OCI-LY1 (cell line): Measurements from ENCODE around the gene SERPINB1.

Source experiments
- H2AFZ ChIP-seq: fragments of 200-600 bp; sonication (generic), shearing (Covaris generic); 2 replicates; pipeline ENCODE4 v1.6.0; 2014; ENCODE audit warnings: antibody characterized with exemption, mild to moderate bottlenecking, low read length
- H3F3A ChIP-seq: fragments of 200-600 bp; sonication (generic), shearing (Covaris generic); 2 replicates; pipeline ENCODE4 v1.6.0; 2014; ENCODE audit warnings: mild to moderate bottlenecking, antibody characterized with exemption, low read length, moderate library complexity; ENCODE audit not compliant: insufficient read depth
- H3K27ac ChIP-seq: fragments of 200-600 bp; sonication (generic); 2 replicates; pipeline ENCODE4 v1.5.1; 2014; ENCODE audit warnings: low read length, mixed run types, mild to moderate bottlenecking, low read depth; ENCODE audit not compliant: poor library complexity, severe bottlenecking
- H3K27me3 ChIP-seq: fragments of 200-600 bp; sonication (generic); 2 replicates; pipeline ENCODE4 v1.6.0; 2014; ENCODE audit warnings: antibody characterized with exemption, mild to moderate bottlenecking, low read length, moderate library complexity; ENCODE audit not compliant: insufficient read depth
- H3K36me3 ChIP-seq: fragments of 200-600 bp; sonication (generic); 2 replicates; pipeline ENCODE4 v1.6.1; 2014; ENCODE audit warnings: mild to moderate bottlenecking, antibody characterized with exemption, low read length, moderate library complexity, mixed read lengths; ENCODE audit not compliant: insufficient read depth
- H3K4me1 ChIP-seq: fragments of 200-600 bp; sonication (generic); 2 replicates; pipeline ENCODE4 v1.5.1; 2014; ENCODE audit warnings: mild to moderate bottlenecking, low read length, moderate library complexity; ENCODE audit not compliant: insufficient read depth, severe bottlenecking
- H3K4me2 ChIP-seq: fragments of 200-600 bp; sonication (generic), shearing (Covaris generic); 2 replicates; pipeline ENCODE4 v1.6.1; 2014; ENCODE audit warnings: low read length
- H3K4me3 ChIP-seq: fragments of 200-600 bp; sonication (generic); 2 replicates; pipeline ENCODE4 v1.5.1; 2014; ENCODE audit warnings: low read length, low read depth, mild to moderate bottlenecking, mixed read lengths; ENCODE audit not compliant: poor library complexity, severe bottlenecking
- H3K79me2 ChIP-seq: fragments of 200-600 bp; shearing (Covaris generic); 2 replicates; pipeline ENCODE4 v1.6.1; 2016; ENCODE audit warnings: mixed run types, low read length, mixed read lengths; ENCODE audit not compliant: insufficient read depth
- H3K9ac ChIP-seq: fragments of 200-600 bp; sonication (generic), shearing (Covaris generic); 2 replicates; pipeline ENCODE4 v1.6.1; 2014; ENCODE audit warnings: mild to moderate bottlenecking, low read length, mixed read lengths
- H3K9me2 ChIP-seq: fragments of 200-600 bp; sonication (generic), shearing (Covaris generic); 2 replicates; pipeline ENCODE4 v1.6.1; 2014; ENCODE audit warnings: low read depth, mild to moderate bottlenecking, low read length, mixed read lengths
- H3K9me3 ChIP-seq: fragments of 200-600 bp; shearing (Covaris generic); 2 replicates; pipeline ENCODE4 v1.6.1; 2014; ENCODE audit warnings: low read length, mixed read lengths
- H4K20me1 ChIP-seq: fragments of 200-600 bp; sonication (generic), shearing (Covaris generic); 2 replicates; pipeline ENCODE4 v1.6.0; 2016; ENCODE audit warnings: mild to moderate bottlenecking, low read length; ENCODE audit not compliant: insufficient read depth
- CTCF ChIP-seq: fragments of 200-600 bp; sonication (generic), shearing (Covaris generic); IDR thresholded peaks from 2 replicates; pipeline ENCODE4 v1.5.1; 2017; ENCODE audit warnings: mild to moderate bottlenecking, antibody characterized with exemption, low read length, moderate library complexity, mixed read lengths
- EZH2 ChIP-seq: fragments of 200-600 bp; sonication (generic), shearing (Covaris generic); IDR thresholded peaks from 2 replicates; pipeline ENCODE4 v1.8.0; 2017; ENCODE audit warnings: borderline replicate concordance, mixed run types, mild to moderate bottlenecking, antibody characterized with exemption, low read length, moderate library complexity, mixed read lengths

The SERPINB1 gene

GRCh38 chr6:2840749-2841061 is 958 bp downstream of the SERPINB1 start:
- Histone ChIP-seq H3K79me2 (no peaks in the 10 kb centered on the region), H3K27ac (no peak overlapping the region), H3F3A (0 out of 2 replicates have a peak, but pooled peaks cover 3% of the 10 kb centered on the region), H3K4me3 (peak overlapping the region; percentile 69), H3K9me3 (no peaks in the 10 kb centered on the region), H3K36me3 (peaks cover 27% of the 10 kb centered on the region), H3K27me3 (no peaks in the 10 kb centered on the region), H2AFZ (no peak overlapping the region), H3K9ac (peak overlapping the region; percentile 75), H3K4me1 (peaks cover 48% of the 10 kb centered on the region), H4K20me1 (no peaks in the 10 kb centered on the region), H3K4me2 (peak overlapping the region; percentile 68), H3K9me2 (no peaks in the 10 kb centered on the region)
- TF ChIP-seq CTCF, result no peak
- TF ChIP-seq EZH2, result no peak

- Histone ChIP-seq H3K4me3 (peak overlapping the region; percentile 69), H4K20me1 (no peaks in the 10 kb centered on the region)
These were observed 1.5 kb downstream of the SERPINB1 start for GRCh38 chr6:2839982-2840748.

GRCh38 chr6:2839195-2839981 is 2.3 kb downstream of the SERPINB1 start:
- H3K9me3 ChIP-seq, result no peaks in the 10 kb centered on the region
- no peaks in the 10 kb centered on the region for H3K79me2 ChIP-seq
- H3K27ac ChIP-seq, result no peak overlapping the region
- peaks cover 48% of the 10 kb centered on the region for H3K4me1 ChIP-seq
- peaks cover 40% of the 10 kb centered on the region for H3K36me3 ChIP-seq
- H3K4me2 ChIP-seq, result peak overlapping the region; percentile 68
- H2AFZ ChIP-seq, result no peak overlapping the region
- H3K4me3 ChIP-seq, result peak overlapping the region; percentile 14
- no peaks in the 10 kb centered on the region for H3K9me2 ChIP-seq
- no peaks in the 10 kb centered on the region for H3K27me3 ChIP-seq
- H3F3A ChIP-seq, result 0 out of 2 replicates have a peak, but pooled peaks cover 3% of the 10 kb centered on the region
- TF ChIP-seq CTCF (no peak), EZH2 (no peak)
- H4K20me1 ChIP-seq, result no peaks in the 10 kb centered on the region
- H3K9ac ChIP-seq, result no peak overlapping the region

More at GRCh38 chr6:2839982-2840748, 1.5 kb downstream of the SERPINB1 start:
- Histone ChIP-seq H3K27me3 (no peaks in the 10 kb centered on the region), H3K9ac (no peak overlapping the region), H3K36me3 (peaks cover 32% of the 10 kb centered on the region), H3K4me2 (peak overlapping the region; percentile 68), H3K9me2 (no peaks in the 10 kb centered on the region), H3K4me1 (peaks cover 48% of the 10 kb centered on the region), H3F3A (0 out of 2 replicates have a peak, but pooled peaks cover 3% of the 10 kb centered on the region), H3K27ac (no peak overlapping the region), H3K9me3 (no peaks in the 10 kb centered on the region), H3K79me2 (no peaks in the 10 kb centered on the region), H2AFZ (no peak overlapping the region)
- no peak for TF ChIP-seq CTCF
- TF ChIP-seq EZH2, result no peak
